K562 treated with DMSO at 1 percent for 4 hours (cell line): ENCODE measurements around the gene SPINK9. TPM values are rescaled to one million over a fixed set of nuclear protein-coding genes. Genes with fewer than 3 reads are reported as not detected.

Experiments
- total RNA-seq: library from RNA; unstranded; fragments of 300-600 nt; gene quantifications from 2 replicates; pipeline ENCODE4 v1.2.3, GENCODE V29; 2022; ENCODE audit not compliant: insufficient read depth

SPINK9 gene, protein sequence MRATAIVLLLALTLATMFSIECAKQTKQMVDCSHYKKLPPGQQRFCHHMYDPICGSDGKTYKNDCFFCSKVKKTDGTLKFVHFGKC
- not detected in 2 replicates for total RNA-seq

DNA sequence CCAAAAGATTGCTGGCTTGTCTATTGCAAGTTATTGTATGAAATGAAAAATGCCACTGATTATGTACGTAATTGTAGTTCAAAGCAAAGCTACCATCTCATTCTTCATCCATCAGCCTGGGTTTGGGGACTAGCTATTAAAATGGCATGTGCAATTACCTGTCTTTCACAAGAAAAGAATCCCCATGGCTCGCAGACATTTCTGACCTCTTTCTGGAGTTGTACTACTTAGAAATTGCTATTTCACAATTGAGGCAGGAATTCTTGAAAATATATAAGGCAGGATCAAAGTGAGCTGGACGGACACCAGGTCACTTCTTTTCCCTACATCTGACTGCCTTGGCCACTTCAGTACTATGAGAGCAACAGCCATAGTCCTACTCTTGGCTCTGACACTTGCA is at the start of gene SPINK9:
Gene SPINK9, plus strand, starts transcription at position 301 of the 400 bp plus-strand sequence. Its CDS starts 55 bp downstream, at position 356.

GRCh38 chr5:148312153-148312552 is 23.2 kb upstream of the SPINK9 start, which contains the start of gene SPINK7:
TSS of gene SPINK7 (plus strand) at chr5:148312423. CDS start at chr5:148312484, 61 bp downstream.

DNA sequence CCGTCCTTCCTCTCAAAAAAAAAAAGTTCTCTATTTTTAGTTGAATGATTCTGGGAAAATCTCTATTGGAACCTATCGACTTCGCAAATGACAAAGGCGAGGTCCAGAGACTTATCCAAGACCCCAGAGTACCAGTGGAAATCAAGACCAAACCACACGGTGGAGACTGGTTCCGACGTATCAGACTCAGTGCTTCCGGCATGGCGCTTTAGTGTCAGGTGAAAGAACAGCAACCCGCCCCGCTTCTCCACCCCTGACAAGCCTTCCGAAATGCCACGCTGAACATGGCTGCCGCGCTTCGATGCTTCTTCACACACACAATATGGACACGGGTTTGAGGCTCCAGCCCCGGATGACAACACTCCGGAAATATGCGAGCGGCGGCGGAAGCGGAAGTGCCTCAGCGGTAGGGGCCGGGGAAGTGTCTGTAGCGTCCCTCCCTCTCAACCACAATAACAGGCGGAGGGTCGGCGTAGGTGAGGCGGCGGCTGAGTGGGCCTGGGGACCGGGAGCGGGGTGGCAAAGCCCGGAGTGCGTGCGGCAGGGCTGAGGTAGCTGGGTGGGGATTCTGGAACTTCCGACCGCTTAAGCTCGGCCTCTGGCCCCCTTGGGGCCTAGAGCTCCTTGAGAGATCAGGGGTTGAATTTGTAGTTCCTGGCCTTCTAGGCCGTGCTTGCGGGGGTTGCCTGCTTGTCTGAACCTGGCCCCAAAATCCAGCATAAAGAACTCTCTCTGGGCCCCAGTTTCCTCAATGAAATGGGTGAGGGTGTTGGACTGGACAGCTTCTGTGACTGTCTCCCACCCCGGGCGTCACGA is 48.4 kb downstream of the SPINK9 start, which contains the start of gene FBXO38:
Gene FBXO38, plus strand, starts transcription at position 395 of the 816 bp plus-strand sequence. CDS start 10,819 bp downstream, outside the sequence.

Other genes starting within 250 kb of the SPINK9 start
- not detected in 2 replicates for gene SPINK14, start 167.0 kb upstream of the SPINK9 start, total RNA-seq
- not detected in 2 replicates for gene SPINK6, start 132.5 kb upstream of the SPINK9 start, total RNA-seq
- not detected in 2 replicates for gene MARCOL, start 97.0 kb upstream of the SPINK9 start, total RNA-seq
- not detected in 2 replicates for gene SPINK13, start 66.8 kb upstream of the SPINK9 start, total RNA-seq
- gene SPINK7, start 23.1 kb upstream of the SPINK9 start, total RNA-seq: not detected in 2 replicates
- gene FBXO38, start 48.4 kb downstream of the SPINK9 start, total RNA-seq: 11.0 and 17.5 TPM in 2 replicates